Mesendoderm (in vitro differentiated cells): ENCODE results near the gene MAPK6.

ENCODE experiments used
- DNase-seq: peaks from one replicate; pipeline ENCODE4 v3.0.0; 2013
- H2AK5ac ChIP-seq: 2 replicates; pipeline ENCODE4 v1.6.1; 2013; ENCODE audit warnings: low read length, inconsistent platforms
- H2BK120ac ChIP-seq: 2 replicates; pipeline ENCODE4 v1.6.1; 2013; ENCODE audit warnings: low read depth, mild to moderate bottlenecking, low read length, moderate library complexity, mixed read lengths
- H2BK15ac ChIP-seq: replicated peaks from 2 replicates; pipeline ENCODE4 v1.6.1; 2013; ENCODE audit warnings: low read depth, mild to moderate bottlenecking, moderate library complexity
- H2BK5ac ChIP-seq: 2 replicates; pipeline ENCODE4 v1.6.1; 2013; ENCODE audit warnings: low read length, inconsistent platforms
- H3K18ac ChIP-seq: 2 replicates; pipeline ENCODE4 v1.6.1; 2013; ENCODE audit warnings: mild to moderate bottlenecking, low read length, mixed read lengths
- H3K23ac ChIP-seq: one replicate; pipeline ENCODE4 v1.6.1; 2013; ENCODE audit warnings: low read length
- H3K27ac ChIP-seq: 2 replicates; pipeline ENCODE4 v1.5.1; 2013; ENCODE audit warnings: low read depth, mild to moderate bottlenecking, inconsistent platforms, low read length, moderate library complexity
- H3K27me3 ChIP-seq: 2 replicates; pipeline ENCODE4 v1.6.1; 2013; ENCODE audit warnings: low read length, control low read depth, mild to moderate bottlenecking, inconsistent platforms; ENCODE audit not compliant: insufficient read depth, poor library complexity
- H3K36me3 ChIP-seq: 2 replicates; pipeline ENCODE4 v1.6.1; 2013; ENCODE audit warnings: low read length, inconsistent platforms; ENCODE audit not compliant: control insufficient read depth, insufficient read depth
- H3K4ac ChIP-seq: one replicate; pipeline ENCODE4 v1.6.1; 2013; ENCODE audit warnings: low read depth, mild to moderate bottlenecking, low read length, moderate library complexity
- H3K4me1 ChIP-seq: 2 replicates; pipeline ENCODE4 v1.6.1; 2013; ENCODE audit warnings: low read depth, low read length, inconsistent platforms; ENCODE audit not compliant: control insufficient read depth
- H3K4me2 ChIP-seq: 2 replicates; pipeline ENCODE4 v1.6.1; 2013; ENCODE audit warnings: low read length
- H3K4me3 ChIP-seq: 2 replicates; pipeline ENCODE4 v1.5.1; 2013; ENCODE audit warnings: mild to moderate bottlenecking, low read length
- H3K56ac ChIP-seq: one replicate; pipeline ENCODE4 v1.6.1; 2013; ENCODE audit warnings: low read length
- H3K79me1 ChIP-seq: 2 replicates; pipeline ENCODE4 v1.6.1; 2013; ENCODE audit warnings: low read length, inconsistent platforms
- H3K79me2 ChIP-seq: 2 replicates; pipeline ENCODE4 v1.6.1; 2013; ENCODE audit warnings: mild to moderate bottlenecking, low read length; ENCODE audit not compliant: control insufficient read depth, insufficient read depth
- H3K9ac ChIP-seq: 2 replicates; pipeline ENCODE4 v1.6.1; 2013; ENCODE audit warnings: low read length, inconsistent platforms
- H4K5ac ChIP-seq: one replicate; pipeline ENCODE4 v1.6.1; 2013; ENCODE audit warnings: low read length
- H4K8ac ChIP-seq: one replicate; pipeline ENCODE4 v1.6.1; 2013; ENCODE audit warnings: low read depth, mild to moderate bottlenecking, control low read depth, low read length, moderate library complexity
- WGBS: extraction: QIAGEN DNeasy Blood & Tissue Kit; methylation state at CpG from one replicate; pipeline ENCODE4 v1.1.7; 2013; ENCODE audit warnings: low lambda C conversion rate, missing lambda C conversion rate; ENCODE audit not compliant: insufficient coverage; ENCODE audit errors: extremely low coverage; 5-methylcytosine and 5-hydroxymethylcytosine counted together

MAPK6 gene

DNA sequence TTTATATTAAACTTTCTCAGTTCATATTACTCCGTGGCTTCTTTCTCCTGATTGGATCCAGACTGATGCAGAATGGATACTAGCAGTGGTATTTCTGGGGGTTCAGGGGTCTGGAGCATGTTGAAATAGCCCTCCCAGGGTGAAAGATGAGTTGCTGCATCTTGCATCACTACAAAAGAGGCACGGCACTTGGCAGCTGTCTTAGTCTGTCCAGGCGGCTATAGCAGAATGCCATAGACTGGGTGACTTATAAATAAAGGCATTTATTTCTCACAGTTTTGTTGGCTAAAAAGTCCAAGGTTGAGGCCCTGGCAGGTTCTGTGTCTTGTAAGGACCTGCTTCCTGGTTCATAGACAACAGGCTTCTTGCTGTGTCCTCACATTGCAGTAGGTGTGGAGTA is 94.2 kb downstream of the MAPK6 start:
- no peak overlapping the region for H2AK5ac ChIP-seq
- no peaks in the 10 kb centered on the region for H3K36me3 ChIP-seq
- H3K9ac ChIP-seq, result no peak overlapping the region
- no peak overlapping the region for H4K8ac ChIP-seq
- no peaks in the 10 kb centered on the region for H3K79me1 ChIP-seq
- H3K4ac ChIP-seq, result no peak overlapping the region
- H3K4me1 ChIP-seq, result peaks cover 8% of the 10 kb centered on the region
- H3K4me3 ChIP-seq, result no peak overlapping the region
- H3K56ac ChIP-seq, result no peak overlapping the region
- no peak overlapping the region for H3K27ac ChIP-seq
- DNase-seq, result no peak
- H2BK5ac ChIP-seq, result no peak overlapping the region
- no peak overlapping the region for H4K5ac ChIP-seq
- no peak overlapping the region for H2BK15ac ChIP-seq
- H3K4me2 ChIP-seq, result no peak overlapping the region
- no peak overlapping the region for H2BK120ac ChIP-seq
- H3K27me3 ChIP-seq, result no peaks in the 10 kb centered on the region
- WGBS, result no CpG with 5 or more reads among the region's 3 CpGs
- H3K79me2 ChIP-seq, result no peaks in the 10 kb centered on the region
- no peak overlapping the region for H3K23ac ChIP-seq
- H3K18ac ChIP-seq, result no peak overlapping the region

DNA sequence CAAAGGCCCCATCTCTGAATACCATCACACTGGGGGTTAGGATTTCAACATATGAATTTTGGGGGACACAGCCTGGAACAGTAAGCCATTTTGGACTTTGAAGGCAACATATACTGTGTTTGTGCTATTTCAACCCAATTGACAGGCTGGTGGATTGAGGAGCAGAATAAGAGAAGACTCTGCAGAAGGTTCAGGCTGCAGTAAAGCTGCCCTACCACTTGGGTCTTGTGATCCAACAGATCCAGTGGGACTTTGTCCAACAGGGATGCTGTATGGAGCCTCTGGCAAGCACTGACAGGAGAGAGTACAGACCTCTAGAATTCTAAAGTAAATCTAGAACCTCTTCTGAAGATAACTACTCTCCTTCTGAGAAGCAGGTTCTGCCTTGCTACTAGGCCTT is 94.7 kb downstream of the MAPK6 start:
- Histone ChIP-seq H3K27me3 (no peaks in the 10 kb centered on the region), H3K18ac (no peak overlapping the region), H4K8ac (no peak overlapping the region), H3K4me3 (no peak overlapping the region), H3K79me1 (no peaks in the 10 kb centered on the region), H2AK5ac (no peak overlapping the region), H3K36me3 (no peaks in the 10 kb centered on the region), H2BK120ac (no peak overlapping the region), H3K56ac (no peak overlapping the region), H3K23ac (no peak overlapping the region), H2BK5ac (no peak overlapping the region), H3K27ac (no peak overlapping the region), H3K4me1 (peaks cover 7% of the 10 kb centered on the region), H4K5ac (no peak overlapping the region), H3K79me2 (no peaks in the 10 kb centered on the region), H2BK15ac (no peak overlapping the region), H3K4ac (no peak overlapping the region), H3K4me2 (no peak overlapping the region), H3K9ac (no peak overlapping the region)
- no peak for DNase-seq

DNA sequence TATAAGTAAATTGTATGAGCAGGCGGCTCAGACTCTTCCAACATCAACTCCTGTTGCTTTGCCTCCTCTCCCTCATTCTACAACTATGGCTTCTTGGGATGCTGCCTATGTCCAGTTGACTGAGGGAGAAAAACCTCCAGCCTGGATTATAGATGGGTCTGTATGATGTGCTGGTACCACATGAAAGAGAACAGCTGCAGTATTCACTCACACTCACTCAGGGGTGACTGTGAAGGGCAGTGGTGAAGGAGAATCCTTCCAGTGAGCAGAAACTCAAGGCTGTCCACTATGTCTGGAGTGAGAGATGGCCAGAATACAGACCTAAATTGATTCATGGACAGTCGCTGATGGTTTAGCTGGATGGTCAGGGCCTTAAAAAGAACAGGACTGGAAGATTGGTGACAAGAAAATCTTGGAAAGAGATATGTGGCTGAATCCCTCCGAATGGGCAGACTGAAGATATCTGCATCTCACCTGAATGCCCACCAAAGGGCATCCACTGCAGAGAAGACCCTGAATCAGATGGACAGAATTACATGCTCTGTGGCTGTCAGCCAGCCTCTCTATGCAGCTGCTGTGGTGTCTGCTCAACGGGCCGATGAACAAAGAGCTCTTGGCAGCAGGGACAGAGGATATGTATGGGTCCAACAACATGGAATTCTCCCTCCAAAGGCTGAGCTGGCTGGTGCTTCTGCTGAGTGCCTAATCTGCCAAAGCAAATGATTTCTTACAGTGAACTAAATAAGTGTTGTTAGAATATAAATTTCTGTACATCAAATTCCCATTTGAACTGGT is 95.4 kb downstream of the MAPK6 start:
- no peak overlapping the region for H3K18ac ChIP-seq
- no peak overlapping the region for H4K5ac ChIP-seq
- H2BK120ac ChIP-seq, result no peak overlapping the region
- no peak overlapping the region for H3K4ac ChIP-seq
- H3K27me3 ChIP-seq, result no peaks in the 10 kb centered on the region
- H4K8ac ChIP-seq, result no peak overlapping the region
- H2BK15ac ChIP-seq, result no peak overlapping the region
- H3K4me2 ChIP-seq, result no peak overlapping the region
- DNase-seq, result no peak
- H3K4me1 ChIP-seq, result peaks cover 3% of the 10 kb centered on the region
- no peak overlapping the region for H3K9ac ChIP-seq
- H3K79me1 ChIP-seq, result no peaks in the 10 kb centered on the region
- H3K27ac ChIP-seq, result no peak overlapping the region
- WGBS, result no CpG with 5 or more reads among the region's 5 CpGs
- H3K79me2 ChIP-seq, result no peaks in the 10 kb centered on the region
- H2BK5ac ChIP-seq, result no peak overlapping the region
- no peak overlapping the region for H2AK5ac ChIP-seq
- no peaks in the 10 kb centered on the region for H3K36me3 ChIP-seq
- H3K4me3 ChIP-seq, result no peak overlapping the region
- no peak overlapping the region for H3K23ac ChIP-seq
- no peak overlapping the region for H3K56ac ChIP-seq

DNA sequence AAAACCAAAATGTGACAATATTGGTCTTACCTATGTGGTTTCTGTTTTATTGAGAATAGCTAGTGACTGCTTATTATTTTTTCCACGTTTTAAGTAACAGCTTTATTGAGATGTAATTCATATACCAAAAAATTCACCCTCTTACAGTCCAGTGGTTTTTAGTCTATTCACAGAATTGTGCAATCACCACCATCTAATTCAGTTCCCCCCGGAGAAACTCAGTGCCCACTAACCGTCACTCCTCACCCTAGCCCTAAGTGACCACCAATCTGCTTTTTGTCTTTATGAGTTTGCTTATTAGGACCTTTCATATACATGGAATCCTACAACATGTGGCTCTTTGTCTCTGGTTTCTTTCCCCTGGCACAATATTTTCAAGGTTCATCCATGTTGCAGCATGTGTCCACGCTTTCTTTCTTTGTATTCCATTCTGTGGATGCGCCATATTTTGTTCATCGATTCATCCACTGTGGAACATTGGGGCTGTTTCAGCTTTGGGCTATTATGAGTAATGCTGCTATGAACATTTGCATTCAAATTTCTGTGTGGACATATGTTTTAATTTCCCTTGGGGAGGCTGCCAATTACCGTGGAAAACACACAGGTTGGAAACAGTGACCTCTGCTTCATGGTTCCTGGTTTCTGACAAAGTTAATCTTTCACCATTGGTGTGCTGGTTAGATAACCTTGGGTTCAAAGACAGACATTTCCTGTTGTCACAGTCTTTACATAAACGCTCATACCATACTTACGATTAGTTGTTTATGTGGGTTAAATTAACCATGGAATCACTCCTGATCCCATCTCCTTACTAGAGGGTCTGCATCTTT is 96.8 kb downstream of the MAPK6 start:
- no CpG with 5 or more reads among the region's 9 CpGs for WGBS
- Histone ChIP-seq H2BK120ac (no peak overlapping the region), H3K79me1 (no peaks in the 10 kb centered on the region), H3K9ac (no peak overlapping the region), H3K18ac (no peak overlapping the region), H2BK5ac (no peak overlapping the region), H3K36me3 (no peaks in the 10 kb centered on the region), H4K8ac (no peak overlapping the region), H3K23ac (no peak overlapping the region), H3K56ac (no peak overlapping the region), H3K4me1 (no peaks in the 10 kb centered on the region), H4K5ac (no peak overlapping the region), H3K27ac (no peak overlapping the region), H2AK5ac (no peak overlapping the region), H2BK15ac (no peak overlapping the region), H3K4ac (no peak overlapping the region), H3K4me2 (no peak overlapping the region), H3K27me3 (no peaks in the 10 kb centered on the region), H3K4me3 (no peak overlapping the region), H3K79me2 (no peaks in the 10 kb centered on the region)
- no peak for DNase-seq
